ENCODE results near the gene ZCWPW1.

ZCWPW1 gene, protein sequence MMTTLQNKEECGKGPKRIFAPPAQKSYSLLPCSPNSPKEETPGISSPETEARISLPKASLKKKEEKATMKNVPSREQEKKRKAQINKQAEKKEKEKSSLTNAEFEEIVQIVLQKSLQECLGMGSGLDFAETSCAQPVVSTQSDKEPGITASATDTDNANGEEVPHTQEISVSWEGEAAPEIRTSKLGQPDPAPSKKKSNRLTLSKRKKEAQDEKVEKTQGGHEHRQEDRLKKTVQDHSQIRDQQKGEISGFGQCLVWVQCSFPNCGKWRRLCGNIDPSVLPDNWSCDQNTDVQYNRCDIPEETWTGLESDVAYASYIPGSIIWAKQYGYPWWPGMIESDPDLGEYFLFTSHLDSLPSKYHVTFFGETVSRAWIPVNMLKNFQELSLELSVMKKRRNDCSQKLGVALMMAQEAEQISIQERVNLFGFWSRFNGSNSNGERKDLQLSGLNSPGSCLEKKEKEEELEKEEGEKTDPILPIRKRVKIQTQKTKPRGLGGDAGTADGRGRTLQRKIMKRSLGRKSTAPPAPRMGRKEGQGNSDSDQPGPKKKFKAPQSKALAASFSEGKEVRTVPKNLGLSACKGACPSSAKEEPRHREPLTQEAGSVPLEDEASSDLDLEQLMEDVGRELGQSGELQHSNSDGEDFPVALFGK

GRCh38 chr7:100428199-100428966, at the start of gene ZCWPW1:
TSS of gene ZCWPW1 (minus strand) at chr7:100428703. CDS start at chr7:100420649, 8,054 bp downstream.
- no peaks in the 10 kb centered on the region for H3K27me3 Mint-ChIP-seq
- H3K36me3 Mint-ChIP-seq (ENCODE audit: low read depth): peaks cover 50% of the 10 kb centered on the region
- H3K9me3 Mint-ChIP-seq: no peaks in the 10 kb centered on the region
- H3K4me3 Mint-ChIP-seq: peak within 1 kb of the TSS; percentile 94
- intact Hi-C loops (cut with micrococcal nuclease): loop anchor here (2.0 to 5.0 kb wide), 2 partner anchors 60 to 244 kb away; partner anchors contain the start of gene GNB2
- peaks cover 51% of the 10 kb centered on the region for H3K4me1 Mint-ChIP-seq (ENCODE audit: low read depth)
- peak within 1 kb of the TSS; percentile 97 for H3K27ac Mint-ChIP-seq

DNA sequence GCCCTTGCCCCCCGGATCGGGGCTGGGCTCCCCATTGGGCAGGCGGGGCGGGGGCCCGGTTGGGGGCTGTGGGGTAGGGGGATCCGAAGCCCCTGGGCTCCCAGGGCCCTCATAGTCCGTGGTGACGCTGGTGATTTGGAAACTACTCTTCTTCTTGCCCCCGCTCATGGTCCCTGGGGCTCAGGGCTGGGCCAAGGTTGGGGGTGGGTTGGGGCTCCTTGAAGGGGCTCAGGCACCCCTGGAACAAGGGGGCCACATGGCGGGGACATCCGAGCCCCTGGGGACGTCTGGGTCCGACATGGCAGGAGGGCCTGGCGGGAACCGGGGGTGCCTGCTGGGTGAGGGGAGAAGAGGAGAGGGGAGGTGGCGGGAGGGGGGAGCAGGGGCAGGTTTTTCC, 49.4 kb upstream of the ZCWPW1 start:
- H3K9me3 Mint-ChIP-seq: no peaks in the 10 kb centered on the region
- intact Hi-C loops (cut with micrococcal nuclease): loop anchor here (5.0 to 10.0 kb wide), 2 partner anchors 64 to 227 kb away; partner anchors contain the start of gene POP7
- H3K27ac Mint-ChIP-seq: peak overlapping the region; percentile 77
- H3K27me3 Mint-ChIP-seq: peaks cover 5% of the 10 kb centered on the region
- peaks cover 58% of the 10 kb centered on the region for H3K4me1 Mint-ChIP-seq (ENCODE audit: low read depth)
- peak overlapping the region; percentile 99 for H3K4me3 Mint-ChIP-seq
- H3K36me3 Mint-ChIP-seq (ENCODE audit: low read depth): peaks cover 64% of the 10 kb centered on the region

DNA sequence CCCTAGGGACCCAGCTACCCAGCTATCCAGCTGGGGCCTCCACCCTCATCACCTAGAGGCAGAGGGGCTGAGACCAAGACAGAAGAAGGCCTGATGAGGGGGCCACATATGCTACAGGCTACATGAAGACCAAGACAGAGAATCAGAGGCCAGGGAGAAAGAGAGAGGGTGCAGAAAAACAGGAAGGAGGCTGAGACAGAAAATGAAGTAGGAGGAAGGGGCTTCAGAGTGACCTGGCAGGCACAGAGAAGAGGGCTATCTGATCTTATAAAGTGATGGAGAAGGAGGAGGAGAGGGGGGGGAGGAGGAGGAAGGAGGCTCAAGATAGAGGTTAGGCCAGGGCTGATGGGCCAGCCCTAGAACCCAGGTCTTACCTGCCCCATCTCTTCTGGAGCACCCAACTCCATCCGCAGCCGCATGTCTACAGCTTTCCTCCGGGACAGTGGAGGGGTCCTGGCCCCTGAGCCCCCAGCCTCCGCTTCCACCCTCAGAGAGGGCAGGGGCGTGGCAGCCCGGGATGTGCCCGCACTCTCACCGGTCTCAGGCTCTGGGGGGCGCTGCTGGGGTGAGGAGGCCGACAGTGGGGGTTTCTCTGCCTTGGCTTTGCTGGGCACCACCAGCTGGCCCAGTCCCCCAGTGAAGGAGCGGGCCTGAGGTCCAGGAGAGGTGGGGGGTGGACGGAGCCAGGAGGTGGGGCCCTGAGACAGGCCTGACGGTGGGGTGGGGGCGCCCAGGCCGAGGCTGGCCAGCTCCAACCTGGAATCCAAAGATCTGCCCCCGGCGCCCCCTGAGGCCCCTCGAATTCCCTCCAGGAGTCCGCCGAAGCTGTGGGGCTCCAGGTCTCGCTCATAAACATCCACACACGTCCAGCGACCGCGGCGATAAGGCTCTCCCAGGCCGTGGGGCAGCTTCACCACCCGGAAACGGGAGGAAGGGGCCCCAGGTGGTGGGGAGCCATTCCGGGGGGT, 48.7 kb upstream of the ZCWPW1 start:
- H3K9me3 Mint-ChIP-seq: no peaks in the 10 kb centered on the region
- no peaks in the 10 kb centered on the region for H3K27me3 Mint-ChIP-seq
- peak overlapping the region; percentile 99 for H3K4me3 Mint-ChIP-seq
- intact Hi-C loops (cut with micrococcal nuclease): loop anchor here (5.0 to 10.0 kb wide), 2 partner anchors 65 to 228 kb away; partner anchors contain the start of gene POP7
- H3K4me1 Mint-ChIP-seq (ENCODE audit: low read depth): peaks cover 56% of the 10 kb centered on the region
- H3K27ac Mint-ChIP-seq: peak overlapping the region; percentile 77
- H3K36me3 Mint-ChIP-seq (ENCODE audit: low read depth): peaks cover 71% of the 10 kb centered on the region

DNA sequence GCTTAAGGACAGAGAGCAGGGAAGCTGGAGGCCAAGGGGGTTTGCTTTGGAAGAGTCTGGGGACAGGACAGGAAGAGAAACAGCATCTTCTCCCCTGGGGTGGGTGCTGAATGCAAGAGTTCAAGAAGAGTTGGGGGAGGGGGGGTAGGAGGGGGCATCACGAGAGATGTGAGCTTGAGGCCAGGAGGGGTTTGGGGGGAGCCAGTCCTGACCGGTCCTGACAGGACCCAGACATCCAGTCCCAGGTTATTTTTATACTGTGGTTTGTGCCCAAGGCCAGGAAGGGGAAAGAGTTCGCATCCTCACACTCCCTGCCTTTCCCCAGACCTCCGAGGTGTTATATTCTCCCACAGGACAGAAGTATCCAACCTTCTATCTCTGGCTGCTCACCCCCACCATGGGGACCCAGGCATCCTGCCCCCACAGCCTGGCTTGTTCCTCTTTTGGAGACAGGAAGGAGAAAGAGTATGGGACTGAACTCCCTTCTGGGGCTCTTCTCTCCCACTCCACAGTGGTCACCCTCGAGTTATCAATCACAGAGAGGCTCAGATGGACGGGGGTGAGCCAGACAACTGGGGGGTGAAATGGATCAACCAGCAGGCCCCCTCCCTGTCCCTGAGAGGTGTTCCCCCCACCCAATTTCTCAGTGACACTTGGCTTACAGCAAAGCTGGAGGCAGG, 47.7 kb upstream of the ZCWPW1 start:
- Mint-ChIP-seq H3K9me3 (no peaks in the 10 kb centered on the region), H3K4me3 (peak overlapping the region; percentile 99), H3K27me3 (no peaks in the 10 kb centered on the region), H3K36me3 (ENCODE audit: low read depth) (peaks cover 80% of the 10 kb centered on the region), H3K27ac (peak overlapping the region; percentile 77), H3K4me1 (ENCODE audit: low read depth) (peaks cover 61% of the 10 kb centered on the region)
- intact Hi-C loops (cut with micrococcal nuclease): loop anchor here (5.0 to 10.0 kb wide), 2 partner anchors 66 to 229 kb away; partner anchors contain the start of gene POP7

- Mint-ChIP-seq H3K4me3 (peak overlapping the region; percentile 99), H3K36me3 (ENCODE audit: low read depth) (peaks cover 87% of the 10 kb centered on the region), H3K4me1 (ENCODE audit: low read depth) (peaks cover 66% of the 10 kb centered on the region), H3K27ac (peak overlapping the region; percentile 77), H3K27me3 (no peaks in the 10 kb centered on the region), H3K9me3 (no peaks in the 10 kb centered on the region)
- intact Hi-C loops (cut with micrococcal nuclease): loop anchor here (5.0 to 10.0 kb wide), 2 partner anchors 67 to 229 kb away; partner anchors contain the start of gene POP7
These were observed 47.0 kb upstream of the ZCWPW1 start for GRCh38 chr7:100475549-100475948.

DNA sequence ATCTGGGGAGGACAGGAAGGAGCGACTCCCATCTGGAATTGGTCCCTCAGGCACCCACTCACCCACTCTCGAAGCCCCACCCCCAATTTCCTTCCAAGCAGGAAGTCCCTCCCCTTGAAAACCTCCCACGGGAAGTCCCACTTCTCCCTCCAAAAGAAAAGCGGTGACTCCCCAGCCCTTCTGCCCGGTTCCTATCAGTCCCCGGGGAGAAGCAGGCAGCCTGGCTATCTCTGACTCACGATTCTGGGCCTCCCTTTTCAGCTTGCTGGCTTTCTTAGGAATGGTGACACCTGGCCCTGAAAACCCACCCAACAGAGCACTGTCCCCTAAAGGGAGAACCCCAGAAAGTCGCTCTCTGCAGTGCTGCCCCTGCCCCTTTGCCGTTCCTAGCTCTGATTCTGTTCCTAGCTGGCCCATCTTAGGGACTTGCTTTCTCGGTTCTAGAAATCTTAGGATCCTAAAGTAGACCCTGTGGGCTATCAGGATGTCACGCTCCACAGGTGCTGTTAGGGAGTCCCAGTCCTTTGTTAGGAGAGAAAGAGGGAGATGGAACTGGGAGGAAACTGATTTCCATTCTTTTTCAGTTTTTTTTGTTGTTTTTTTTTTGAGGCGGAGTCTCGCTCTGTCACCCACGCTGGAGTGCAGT, 44.5 kb upstream of the ZCWPW1 start:
- Mint-ChIP-seq H3K4me3 (peak overlapping the region; percentile 69), H3K4me1 (ENCODE audit: low read depth) (peaks cover 85% of the 10 kb centered on the region), H3K9me3 (no peaks in the 10 kb centered on the region), H3K27ac (peak overlapping the region; percentile 77), H3K27me3 (no peaks in the 10 kb centered on the region), H3K36me3 (ENCODE audit: low read depth) (peaks cover 100% of the 10 kb centered on the region)
- intact Hi-C loops (cut with micrococcal nuclease): loop anchor here (10.0 kb wide), 1 partner anchor 232 kb away; the partner anchor contains the start of gene POP7

DNA sequence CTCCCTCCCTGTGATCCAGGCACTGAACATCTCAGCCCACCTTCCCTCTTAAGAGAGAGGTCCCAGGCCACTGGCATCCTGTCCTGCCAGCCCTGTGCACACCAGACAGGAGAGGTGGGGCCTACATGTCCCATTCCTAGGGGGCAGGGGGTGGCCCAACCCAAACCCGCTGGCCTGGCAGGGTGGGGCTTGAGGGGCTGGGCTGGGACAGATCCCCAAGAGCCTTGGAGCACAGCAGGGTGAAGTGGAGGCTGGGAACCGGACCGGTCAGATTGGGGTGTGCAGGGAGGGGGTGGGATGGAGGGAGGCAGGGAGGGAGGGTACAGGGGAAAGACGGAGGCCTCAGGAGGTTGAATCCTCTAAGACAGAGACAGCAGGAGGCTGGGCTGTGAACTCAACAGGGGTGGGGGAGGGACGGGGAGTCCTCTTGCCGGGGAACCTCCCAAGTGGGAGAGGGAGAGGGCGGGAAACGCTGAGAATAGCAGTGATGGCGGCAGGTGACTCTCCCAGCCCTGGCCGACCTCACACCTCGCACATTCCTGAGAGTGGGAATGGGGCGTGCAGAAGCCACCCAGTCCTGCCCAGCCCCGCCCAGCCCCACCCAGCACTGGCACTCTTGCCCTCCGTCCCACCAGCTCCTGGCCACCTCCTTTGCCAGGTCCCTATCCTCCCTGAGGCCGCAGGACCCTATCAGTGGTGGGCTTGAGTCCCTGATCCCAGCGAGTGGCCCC, 43.8 kb upstream of the ZCWPW1 start:
- intact Hi-C loops (cut with micrococcal nuclease): loop anchor here (10.0 kb wide), 1 partner anchor 233 kb away; the partner anchor contains the start of gene POP7
- H3K27ac Mint-ChIP-seq: peak overlapping the region; percentile 77
- H3K4me3 Mint-ChIP-seq: peak overlapping the region; percentile 69
- peaks cover 100% of the 10 kb centered on the region for H3K36me3 Mint-ChIP-seq (ENCODE audit: low read depth)
- H3K27me3 Mint-ChIP-seq: no peaks in the 10 kb centered on the region
- no peaks in the 10 kb centered on the region for H3K9me3 Mint-ChIP-seq
- peaks cover 89% of the 10 kb centered on the region for H3K4me1 Mint-ChIP-seq (ENCODE audit: low read depth)

DNA sequence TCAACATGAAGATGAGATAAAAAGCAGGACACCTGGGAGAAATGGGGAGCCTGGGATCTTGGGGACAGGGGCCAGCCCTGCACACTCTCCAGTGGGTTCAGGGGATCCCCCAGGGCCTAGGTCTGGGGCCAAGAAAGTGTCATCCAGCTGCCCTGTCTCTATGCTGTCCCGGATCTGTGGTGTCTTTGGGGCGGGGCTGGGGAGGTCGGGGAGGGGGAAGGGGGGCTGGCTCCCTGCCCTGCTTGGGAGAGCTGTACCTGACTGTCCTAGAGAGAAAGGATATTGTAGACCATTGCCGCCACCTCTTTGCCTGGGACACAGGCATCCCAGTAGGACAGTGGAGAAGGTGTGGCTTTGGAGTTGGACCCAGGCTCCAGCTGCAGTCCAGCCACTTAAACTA, 42.5 kb upstream of the ZCWPW1 start:
- Mint-ChIP-seq H3K27me3 (no peaks in the 10 kb centered on the region), H3K27ac (peak overlapping the region; percentile 22), H3K4me1 (ENCODE audit: low read depth) (peaks cover 89% of the 10 kb centered on the region), H3K4me3 (no peak overlapping the region), H3K9me3 (no peaks in the 10 kb centered on the region), H3K36me3 (ENCODE audit: low read depth) (peaks cover 100% of the 10 kb centered on the region)
- intact Hi-C loops (cut with micrococcal nuclease): loop anchor here (10.0 kb wide), 1 partner anchor 234 kb away; the partner anchor contains the start of gene POP7

DNA sequence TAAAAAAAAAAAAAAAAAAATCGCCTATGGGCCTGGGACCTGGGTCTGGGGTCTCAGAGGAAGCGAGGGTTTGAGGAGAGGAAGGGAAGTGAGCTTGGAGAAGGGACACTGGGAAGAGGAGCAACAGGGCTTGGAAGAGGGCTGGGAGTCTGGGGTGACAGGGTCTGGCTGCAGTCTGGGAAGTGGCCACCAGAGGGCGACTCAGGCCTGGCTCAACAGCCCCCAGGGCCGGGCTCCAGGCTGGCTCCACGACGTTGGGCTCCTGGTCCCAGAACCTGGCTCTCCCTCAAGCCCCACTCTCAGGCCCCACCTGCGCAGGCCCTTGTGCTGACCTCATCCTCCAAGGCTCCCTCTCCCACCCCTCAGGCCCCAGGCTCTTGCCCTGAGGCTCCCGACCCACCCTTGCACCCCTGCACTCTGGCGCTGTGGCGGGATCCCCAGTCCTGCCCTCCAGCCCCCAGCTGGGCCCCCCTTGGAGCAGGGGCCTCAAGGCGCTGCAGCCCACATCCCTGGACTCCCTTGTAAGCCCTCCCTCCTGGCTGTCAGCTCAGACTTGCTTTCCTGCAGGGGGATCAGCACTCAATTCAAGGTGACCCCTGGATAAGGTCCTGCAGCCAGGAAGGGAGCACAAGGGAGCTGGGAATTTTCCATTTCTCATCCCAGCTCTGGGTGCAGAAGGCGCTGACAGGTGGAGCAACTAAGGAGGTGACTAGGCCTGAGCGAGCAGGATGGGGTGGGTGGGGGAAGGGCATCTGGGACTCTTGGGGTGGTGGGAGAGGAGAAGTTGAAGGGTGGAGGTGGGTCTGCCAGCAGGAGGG, 40.9 kb upstream of the ZCWPW1 start:
- Mint-ChIP-seq H3K27me3 (no peaks in the 10 kb centered on the region), H3K36me3 (ENCODE audit: low read depth) (peaks cover 98% of the 10 kb centered on the region), H3K27ac (no peak overlapping the region), H3K4me3 (peak overlapping the region; percentile 34), H3K9me3 (no peaks in the 10 kb centered on the region), H3K4me1 (ENCODE audit: low read depth) (peaks cover 74% of the 10 kb centered on the region)
- intact Hi-C loops (cut with micrococcal nuclease): loop anchor here (1.0 to 10.0 kb wide), 3 partner anchors 14 to 235 kb away; partner anchors contain the start of genes NYAP1 and POP7

DNA sequence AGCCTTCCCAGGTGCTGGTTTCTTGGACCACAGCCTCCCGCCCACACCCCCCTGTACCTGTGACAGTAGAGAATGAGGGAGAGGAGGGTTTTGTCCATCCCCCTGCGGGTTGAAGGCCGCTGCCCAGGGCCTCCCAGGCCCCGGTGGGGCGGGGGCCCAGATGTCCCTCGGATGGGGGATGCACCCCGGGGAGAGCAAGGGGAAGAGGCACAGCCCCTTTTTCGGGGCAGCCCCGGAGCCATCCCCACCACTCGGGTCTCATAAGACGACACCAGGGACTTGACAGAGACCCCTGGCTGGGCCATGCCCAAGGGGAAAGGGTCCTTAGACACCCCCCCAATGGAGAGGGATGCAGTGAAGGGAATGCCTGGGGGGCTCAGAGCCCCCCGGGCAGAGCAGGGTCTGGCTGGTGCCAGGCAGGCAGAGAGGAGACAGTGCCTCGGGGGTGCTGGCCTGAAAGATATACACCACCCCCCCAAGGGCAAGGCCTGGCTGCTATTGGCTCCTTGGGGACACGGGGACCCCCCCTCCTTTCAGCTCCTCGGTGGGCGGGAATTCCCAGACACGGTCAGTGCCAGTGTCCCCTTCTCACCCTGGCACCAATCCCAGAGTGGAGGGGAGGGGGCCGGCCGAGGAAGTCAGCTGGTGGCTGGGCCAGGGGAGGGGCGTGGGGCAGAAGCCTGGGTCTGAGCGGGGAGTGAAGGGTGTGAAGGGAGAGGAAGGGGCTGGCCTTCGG, 39.3 kb upstream of the ZCWPW1 start:
- peaks cover 96% of the 10 kb centered on the region for H3K36me3 Mint-ChIP-seq (ENCODE audit: low read depth)
- H3K27ac Mint-ChIP-seq: peak overlapping the region; percentile 10
- H3K4me1 Mint-ChIP-seq (ENCODE audit: low read depth): peaks cover 58% of the 10 kb centered on the region
- H3K27me3 Mint-ChIP-seq: no peaks in the 10 kb centered on the region
- no peaks in the 10 kb centered on the region for H3K9me3 Mint-ChIP-seq
- H3K4me3 Mint-ChIP-seq: no peak overlapping the region
- intact Hi-C loops (cut with micrococcal nuclease): no loop called here
